ENCODE data around the gene ITSN2.

DNA sequence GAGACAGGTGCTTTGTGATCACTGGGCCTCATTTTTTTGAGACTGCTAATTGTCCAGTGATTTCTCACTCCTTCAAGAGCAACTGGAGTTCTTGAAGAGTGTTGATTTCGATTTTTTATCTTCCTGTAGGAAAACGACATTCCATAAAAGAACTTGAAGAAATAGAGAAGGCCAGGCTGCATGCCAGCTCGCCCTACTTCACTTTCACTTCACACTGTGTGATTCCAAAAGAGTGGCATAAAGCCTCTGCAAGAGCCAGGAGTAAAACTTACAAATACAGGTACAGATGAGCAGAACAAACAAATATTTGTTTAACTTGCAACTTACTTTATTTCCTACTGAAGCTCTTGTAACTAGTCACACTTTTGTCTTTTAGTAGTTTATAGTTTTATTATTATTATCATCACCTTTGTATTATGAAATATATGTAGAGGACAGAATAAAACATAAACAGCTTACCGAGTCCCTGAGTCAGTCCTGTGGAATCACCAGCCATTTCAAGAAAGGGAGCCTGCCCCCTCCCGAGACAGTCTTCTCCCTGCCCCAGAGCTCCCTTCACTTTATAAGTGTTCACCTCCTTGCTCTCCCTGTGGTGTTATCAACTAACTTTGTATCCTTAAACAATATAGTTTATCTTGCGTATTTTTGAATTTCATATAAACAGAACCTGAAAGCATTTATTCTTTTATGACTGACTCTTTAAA lies 176.8 kb downstream of the ITSN2 start:
- TF ChIP-seq, protein P1, sequence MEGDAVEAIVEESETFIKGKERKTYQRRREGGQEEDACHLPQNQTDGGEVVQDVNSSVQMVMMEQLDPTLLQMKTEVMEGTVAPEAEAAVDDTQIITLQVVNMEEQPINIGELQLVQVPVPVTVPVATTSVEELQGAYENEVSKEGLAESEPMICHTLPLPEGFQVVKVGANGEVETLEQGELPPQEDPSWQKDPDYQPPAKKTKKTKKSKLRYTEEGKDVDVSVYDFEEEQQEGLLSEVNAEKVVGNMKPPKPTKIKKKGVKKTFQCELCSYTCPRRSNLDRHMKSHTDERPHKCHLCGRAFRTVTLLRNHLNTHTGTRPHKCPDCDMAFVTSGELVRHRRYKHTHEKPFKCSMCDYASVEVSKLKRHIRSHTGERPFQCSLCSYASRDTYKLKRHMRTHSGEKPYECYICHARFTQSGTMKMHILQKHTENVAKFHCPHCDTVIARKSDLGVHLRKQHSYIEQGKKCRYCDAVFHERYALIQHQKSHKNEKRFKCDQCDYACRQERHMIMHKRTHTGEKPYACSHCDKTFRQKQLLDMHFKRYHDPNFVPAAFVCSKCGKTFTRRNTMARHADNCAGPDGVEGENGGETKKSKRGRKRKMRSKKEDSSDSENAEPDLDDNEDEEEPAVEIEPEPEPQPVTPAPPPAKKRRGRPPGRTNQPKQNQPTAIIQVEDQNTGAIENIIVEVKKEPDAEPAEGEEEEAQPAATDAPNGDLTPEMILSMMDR (IDR thresholded peaks at IDR 0.05): no peak
- no peak for TF ChIP-seq POLR2A (IDR thresholded peaks at IDR 0.05)

Measured in body of pancreas (tissue), 4 donors.